Measurements from ENCODE around the gene ARMH4.

The ARMH4 gene

DNA sequence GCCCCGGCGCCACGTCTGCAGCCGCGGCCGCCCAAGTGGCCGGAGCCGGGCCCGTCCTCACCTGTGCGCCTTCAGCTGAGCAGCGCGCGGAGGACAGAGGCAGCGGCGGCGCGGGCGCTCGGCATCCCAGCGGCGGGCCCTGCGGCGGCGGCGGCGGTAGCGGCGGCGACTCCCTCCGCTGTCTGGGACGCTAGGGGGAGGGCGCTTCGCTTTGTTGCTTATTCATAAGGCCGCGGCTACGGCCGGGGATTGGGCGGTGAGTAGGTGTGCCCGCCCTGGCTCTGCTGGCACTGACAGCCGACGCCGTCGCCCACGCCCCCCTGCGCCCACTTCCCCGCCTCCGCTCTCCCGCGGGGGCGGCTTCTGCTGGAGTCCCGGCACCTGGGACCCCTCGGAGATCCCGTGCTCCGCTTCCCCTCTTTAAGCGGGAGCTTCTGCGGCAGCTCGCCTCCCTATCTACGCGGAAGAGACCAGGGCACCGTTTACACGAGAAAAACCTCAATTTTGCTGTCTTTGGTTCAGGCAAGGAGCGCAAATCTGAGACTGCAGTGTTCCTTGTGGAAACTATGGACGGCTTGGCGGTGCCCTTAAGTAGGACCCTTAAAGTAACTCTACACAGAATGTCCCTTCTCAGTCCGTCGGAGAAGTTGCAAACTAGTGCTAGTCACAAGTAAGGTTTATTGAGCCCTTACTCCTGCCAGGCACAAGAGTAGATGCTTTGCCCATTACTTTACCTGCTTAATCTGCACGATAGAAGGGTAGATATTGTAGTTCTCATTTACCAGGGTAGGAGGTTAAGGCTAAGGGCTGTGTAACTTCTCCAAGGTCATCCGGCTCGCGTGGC, at the start of gene ARMH4:
TSS of gene ARMH4 (minus strand) at position 200 of the 844 bp plus-strand sequence. CDS start 12,855 bp downstream, outside the sequence.
- DNase-seq (ENCODE audit: low spot score), result peak; percentile 87

GRCh38 chr14:58200846-58201245, 48.8 kb upstream of the ARMH4 start:
- no peak for DNase-seq (ENCODE audit: low spot score)

GRCh38 chr14:58200480-58200841, 48.4 kb upstream of the ARMH4 start:
- no peak for DNase-seq (ENCODE audit: low spot score)

DNA sequence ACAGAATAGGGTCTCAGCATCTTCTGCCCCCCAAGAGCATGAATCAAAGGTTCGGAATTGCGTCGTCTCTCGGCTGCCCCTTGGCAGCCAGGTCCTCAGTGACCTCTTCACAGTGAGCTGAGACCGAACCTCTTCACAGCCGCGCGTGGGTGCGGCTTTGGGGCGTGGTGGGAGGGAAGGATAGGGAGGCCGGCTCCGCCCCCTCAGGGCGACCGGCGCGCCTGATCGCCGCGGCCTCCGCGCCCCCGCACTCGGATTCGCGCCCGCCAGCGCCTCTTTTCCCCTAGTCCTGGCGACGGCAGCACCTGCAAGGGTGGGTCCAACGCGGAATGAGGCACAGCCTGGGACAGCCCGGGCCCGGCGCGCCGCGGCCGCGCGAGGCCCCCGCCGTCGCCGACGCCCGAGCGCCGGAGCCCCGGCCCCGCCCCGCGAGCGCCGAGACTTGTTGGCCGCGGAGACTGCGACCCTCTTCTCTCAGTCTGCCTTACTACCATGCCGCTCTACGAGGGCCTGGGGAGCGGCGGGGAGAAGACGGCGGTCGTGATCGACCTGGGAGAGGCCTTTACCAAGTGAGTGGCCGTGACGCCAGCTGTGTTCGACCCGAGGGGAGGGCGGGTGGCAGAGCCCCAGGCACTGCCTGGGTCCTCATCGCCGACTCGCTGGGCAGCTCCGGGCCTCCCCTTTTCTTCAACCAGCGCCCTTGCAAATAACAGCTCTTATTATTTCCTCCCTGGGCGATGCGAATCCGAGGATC, 47.9 kb upstream of the ARMH4 start, which contains the start of gene ACTR10:
TSS of gene ACTR10 (plus strand) at position 424 of the 754 bp plus-strand sequence. CDS start at position 493, 69 bp downstream.
- peak; percentile 71 for DNase-seq (ENCODE audit: low spot score)

DNA sequence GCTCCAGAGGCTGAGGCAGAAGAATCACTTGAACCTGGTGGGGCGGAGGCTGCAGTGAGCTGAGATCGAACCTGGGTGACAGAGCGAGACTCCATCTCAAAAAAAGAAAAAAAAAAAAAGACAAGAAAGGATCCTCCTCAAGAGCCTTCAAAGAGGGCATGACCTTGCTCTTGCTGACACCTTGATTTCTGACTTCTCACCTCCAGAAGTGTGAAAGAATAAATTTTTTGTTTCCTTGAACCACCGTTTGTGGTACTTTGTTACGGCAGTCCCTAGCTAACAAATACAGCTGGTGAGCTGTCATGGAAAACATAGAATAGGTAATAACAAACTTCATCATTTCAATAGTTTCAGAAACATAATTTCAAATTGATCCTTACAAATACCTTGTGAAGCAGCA, 46.1 kb upstream of the ARMH4 start:
- DNase-seq (ENCODE audit: low spot score), result no peak

GRCh38 chr14:58196198-58196597, 44.2 kb upstream of the ARMH4 start:
- DNase-seq (ENCODE audit: low spot score), result no peak

DNA sequence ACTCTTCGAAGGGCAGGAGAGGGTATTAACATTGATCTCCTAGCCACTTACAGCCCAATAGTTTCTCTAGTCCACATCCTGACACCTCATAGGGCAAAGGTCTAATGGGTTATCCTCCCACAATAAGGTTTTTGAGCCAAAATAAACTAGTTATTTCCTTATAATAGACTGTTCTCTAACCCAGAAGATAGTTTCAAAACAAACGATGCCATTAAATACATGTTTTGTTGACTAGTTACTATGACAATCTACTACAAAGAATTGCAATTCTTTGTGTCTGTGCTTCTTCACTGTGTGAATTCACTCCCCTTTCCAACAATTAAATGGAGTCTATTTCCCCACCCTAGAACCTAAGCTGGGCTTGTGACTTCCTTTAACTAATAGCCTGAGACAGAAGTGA, 41.5 kb upstream of the ARMH4 start:
- DNase-seq (ENCODE audit: low spot score), result no peak

- DNase-seq (ENCODE audit: low spot score), result no peak
Measured at GRCh38 chr14:58191763-58192601, 40.0 kb upstream of the ARMH4 start.

DNA sequence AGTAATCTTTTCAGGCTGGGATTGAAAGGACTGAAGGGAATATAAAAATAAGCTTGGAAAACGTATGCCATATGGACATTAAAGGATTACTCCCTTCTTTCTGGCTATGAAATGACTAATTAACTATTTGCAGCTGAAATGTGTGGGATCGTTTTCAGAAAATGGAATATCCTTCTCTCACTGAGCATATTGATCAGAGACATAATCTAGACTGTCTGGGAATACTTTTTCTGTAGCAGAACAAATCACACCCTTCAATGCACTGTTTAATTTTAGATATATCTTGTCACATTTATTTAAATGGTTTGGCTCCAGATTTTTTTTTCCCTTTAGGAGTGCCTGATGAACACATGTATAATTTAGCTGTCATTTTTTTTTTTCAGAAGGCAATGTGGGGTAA, 37.2 kb upstream of the ARMH4 start:
- DNase-seq (ENCODE audit: low spot score), result no peak

DNA sequence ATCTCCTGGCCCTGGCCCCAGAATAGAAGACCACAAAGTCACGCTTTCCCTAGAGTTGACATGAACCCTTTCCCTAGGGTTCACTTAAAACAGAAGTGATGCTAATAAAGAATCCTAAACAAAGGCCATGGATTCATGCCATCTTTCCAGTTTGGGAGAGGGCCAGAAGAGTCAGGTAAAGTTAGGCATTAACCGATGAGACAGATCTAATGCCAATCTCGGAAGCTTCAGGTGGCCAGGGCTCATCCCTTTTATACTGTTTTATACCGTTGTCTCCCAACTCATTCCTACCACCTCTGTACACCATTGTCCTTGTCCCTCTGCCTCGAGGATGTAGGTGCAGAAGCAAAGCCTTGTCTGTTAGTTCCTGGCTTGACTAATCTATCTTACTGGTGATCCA, 25.1 kb upstream of the ARMH4 start:
- no peak for DNase-seq (ENCODE audit: low spot score)

DNA sequence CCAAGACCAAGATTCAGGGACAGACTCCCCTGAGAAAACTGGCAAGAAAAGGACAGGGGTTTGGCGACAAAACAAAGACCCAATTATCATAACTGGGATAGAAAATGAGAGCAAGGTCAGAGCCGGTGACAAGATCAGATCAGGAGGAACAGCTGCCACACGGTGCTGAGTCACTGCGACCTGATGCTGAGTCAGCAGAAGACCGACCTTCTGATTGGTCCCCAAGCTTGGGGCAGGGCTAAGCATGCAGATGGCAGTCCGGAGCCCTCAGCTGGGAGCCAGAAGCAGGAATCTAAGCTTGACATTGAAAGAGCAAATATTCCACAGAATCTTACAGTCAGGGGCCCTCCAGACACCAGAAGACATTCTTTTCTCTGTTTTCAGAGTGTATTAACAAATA, 19.1 kb upstream of the ARMH4 start:
- peak; percentile 93 for DNase-seq (ENCODE audit: low spot score)

DNA sequence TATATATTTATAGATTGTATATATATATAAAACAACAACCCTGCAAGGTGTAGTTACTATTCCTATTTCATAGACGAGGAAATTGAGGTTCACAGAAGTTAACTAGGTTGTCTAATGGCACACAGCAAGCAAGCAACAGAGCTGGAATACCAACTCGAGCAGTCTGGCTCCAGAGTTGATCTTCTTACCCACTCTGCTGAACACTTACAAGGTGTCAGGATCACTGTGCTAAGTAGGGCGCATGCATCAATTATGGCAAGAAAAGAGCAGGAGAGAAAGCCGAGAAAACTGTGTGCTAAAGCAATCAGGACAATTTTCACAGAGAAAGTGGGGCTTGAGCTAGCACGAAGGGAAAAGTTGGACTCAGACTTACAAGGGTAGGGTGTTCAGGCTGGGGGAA, 15.9 kb upstream of the ARMH4 start:
- no peak for DNase-seq (ENCODE audit: low spot score)

- DNase-seq (ENCODE audit: low spot score), result no peak
Measured at GRCh38 chr14:58167057-58167456, 15.0 kb upstream of the ARMH4 start.

DNA sequence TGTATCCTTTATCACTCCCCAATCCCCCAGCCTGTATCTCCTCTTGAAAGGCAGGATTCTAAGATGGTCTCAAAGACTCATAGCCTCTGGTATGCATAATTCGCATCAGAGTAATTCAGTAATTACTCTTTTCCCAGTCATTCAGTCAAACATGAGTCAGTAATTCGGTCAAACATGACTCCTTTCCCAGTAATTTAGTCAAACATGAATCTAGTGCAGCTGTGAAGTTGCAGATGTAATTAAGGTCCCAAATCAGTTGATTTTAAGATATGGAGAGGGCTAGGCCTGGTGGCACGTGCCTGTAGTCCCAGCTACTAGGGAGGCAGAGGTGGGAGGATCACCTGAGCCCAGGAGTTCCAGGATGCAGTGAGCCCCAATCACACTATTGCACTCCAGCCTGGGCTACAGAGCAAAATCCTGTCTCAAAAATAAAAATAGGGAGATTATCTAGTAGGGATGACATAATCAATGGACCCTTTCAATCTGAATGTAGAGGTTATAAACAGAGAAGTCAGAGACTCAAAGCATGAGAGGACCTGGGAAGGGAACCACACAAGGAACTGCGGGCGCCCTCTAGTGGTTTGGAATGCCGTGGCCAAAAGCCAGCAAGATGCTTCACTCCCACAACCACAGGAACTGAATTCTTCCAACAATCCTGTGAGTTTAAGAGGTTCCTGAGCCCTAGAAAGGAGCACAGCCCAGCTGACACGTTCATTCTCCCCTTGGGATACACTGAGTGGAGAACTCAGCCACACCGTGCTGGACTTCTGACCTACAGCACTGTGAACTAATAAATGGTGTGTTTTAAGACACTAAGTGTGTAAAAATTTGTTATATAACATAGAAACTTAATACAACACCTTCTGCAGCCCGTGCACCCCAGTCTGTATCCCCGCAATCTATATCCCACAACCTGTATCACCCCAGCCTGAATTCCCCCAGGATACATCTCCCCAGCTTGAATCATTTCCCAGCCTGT, 14.3 kb upstream of the ARMH4 start:
- peak; percentile 71 for DNase-seq (ENCODE audit: low spot score)

DNA sequence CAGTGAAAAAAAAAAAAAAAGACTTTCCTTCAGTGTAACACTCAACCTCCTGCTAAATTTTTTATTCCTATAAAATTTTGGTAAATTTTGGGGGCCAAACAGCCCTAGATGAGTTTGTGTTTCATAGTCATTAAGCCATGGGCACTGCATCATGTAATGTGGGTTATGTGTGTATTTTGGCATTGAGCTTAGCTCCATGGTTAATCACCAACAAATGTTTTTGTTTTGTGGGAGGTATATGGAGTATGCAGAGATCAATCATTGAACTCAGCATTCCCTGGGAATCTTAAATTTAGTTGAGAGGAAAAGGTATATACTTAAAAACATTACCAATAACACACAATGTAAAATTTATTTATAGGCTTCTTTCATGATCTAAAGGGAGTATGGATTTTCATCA, 8.5 kb upstream of the ARMH4 start:
- no peak for DNase-seq (ENCODE audit: low spot score)

- DNase-seq (ENCODE audit: low spot score), result peak; percentile 36
Measured at GRCh38 chr14:58151133-58152013, 640 bp downstream of the ARMH4 start.

GRCh38 chr14:58150243-58150805, 1.7 kb downstream of the ARMH4 start:
- no peak for DNase-seq (ENCODE audit: low spot score)

- no peak for DNase-seq (ENCODE audit: low spot score)
Measured at GRCh38 chr14:58149196-58149595, 2.8 kb downstream of the ARMH4 start.

- no peak for DNase-seq (ENCODE audit: low spot score)
Measured at GRCh38 chr14:58146399-58146798, 5.6 kb downstream of the ARMH4 start.

DNA sequence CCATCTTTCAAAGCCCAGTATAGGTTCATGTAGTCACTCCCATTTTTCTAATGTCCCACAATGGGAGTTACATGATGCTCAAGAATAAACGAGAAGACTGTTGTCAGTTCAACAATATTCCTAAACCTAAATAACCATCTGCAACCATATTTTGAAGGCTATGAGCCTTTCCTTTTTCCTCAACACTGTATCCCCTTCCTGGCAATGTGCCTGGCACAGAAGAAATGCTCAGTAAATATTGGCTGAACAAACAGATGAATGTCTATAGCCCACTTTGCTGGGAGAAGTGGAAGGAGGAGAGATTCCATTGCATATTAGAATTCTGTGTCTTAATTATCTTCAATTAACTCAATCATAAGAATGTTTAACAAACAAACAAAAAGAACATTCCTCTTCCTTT, 6.1 kb downstream of the ARMH4 start:
- DNase-seq (ENCODE audit: low spot score), result no peak
